ENCODE results near the gene LEMD1. TPM values are rescaled to one million over a fixed set of nuclear protein-coding genes. Genes with fewer than 3 reads are reported as not detected.
A peak's percentile ranks its signal among the peaks of the same experiment; 100 is the strongest.

LEMD1 gene
- total RNA-seq, 1 experiment from 2014 or later = 26.3 TPM

DNA sequence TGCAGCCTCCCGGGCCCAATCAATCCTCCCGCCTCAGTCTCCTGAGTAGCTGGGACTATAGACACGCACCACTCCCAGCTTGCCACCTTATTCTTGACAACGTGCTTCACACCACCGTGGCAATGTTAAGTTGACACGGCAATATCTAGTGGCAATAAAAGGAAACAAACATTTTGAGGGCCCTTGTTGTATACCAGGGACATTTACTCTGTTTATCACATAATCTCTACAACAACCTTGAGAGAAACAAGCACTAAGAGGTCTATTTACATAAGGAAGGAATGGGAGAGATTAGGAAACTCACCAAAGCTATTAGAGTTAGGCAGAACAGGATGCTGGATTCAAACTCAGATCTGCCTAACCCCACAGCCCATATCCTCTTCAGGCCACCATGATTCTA, 68.2 kb downstream of the LEMD1 start (continued):
- TF ChIP-seq, protein P1, sequence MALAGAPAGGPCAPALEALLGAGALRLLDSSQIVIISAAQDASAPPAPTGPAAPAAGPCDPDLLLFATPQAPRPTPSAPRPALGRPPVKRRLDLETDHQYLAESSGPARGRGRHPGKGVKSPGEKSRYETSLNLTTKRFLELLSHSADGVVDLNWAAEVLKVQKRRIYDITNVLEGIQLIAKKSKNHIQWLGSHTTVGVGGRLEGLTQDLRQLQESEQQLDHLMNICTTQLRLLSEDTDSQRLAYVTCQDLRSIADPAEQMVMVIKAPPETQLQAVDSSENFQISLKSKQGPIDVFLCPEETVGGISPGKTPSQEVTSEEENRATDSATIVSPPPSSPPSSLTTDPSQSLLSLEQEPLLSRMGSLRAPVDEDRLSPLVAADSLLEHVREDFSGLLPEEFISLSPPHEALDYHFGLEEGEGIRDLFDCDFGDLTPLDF (CRISPR knock-in tag; IDR thresholded peaks at IDR 0.05) = no peak

GRCh38 chr1:205353191-205353590, 68.7 kb downstream of the LEMD1 start:
- Mint-ChIP-seq H3K9me3 (no peaks in the 10 kb centered on the region), H3K27ac (no peak overlapping the region), H3K4me3 (no peak overlapping the region), H3K36me3 (no peaks in the 10 kb centered on the region), H3K27me3 (ENCODE audit: low read depth) (no peaks in the 10 kb centered on the region; the same call in none of the 2 replicates), H3K4me1 (peaks cover 85% of the 10 kb centered on the region)
- CTCF ChIA-PET = interaction anchor here (0.9 to 8.4 kb wide), 29 partner anchors 8 to 292 kb away, joined by 3 to 122 read pairs (median 11); partner anchors contain the start of gene BLACAT1
- TF ChIP-seq HMGA2 (CRISPR knock-in tag; IDR thresholded peaks at IDR 0.05) = no peak
- TF ChIP-seq ETV6 (CRISPR knock-in tag; IDR thresholded peaks at IDR 0.05) = no peak
- TF ChIP-seq, protein P2, sequence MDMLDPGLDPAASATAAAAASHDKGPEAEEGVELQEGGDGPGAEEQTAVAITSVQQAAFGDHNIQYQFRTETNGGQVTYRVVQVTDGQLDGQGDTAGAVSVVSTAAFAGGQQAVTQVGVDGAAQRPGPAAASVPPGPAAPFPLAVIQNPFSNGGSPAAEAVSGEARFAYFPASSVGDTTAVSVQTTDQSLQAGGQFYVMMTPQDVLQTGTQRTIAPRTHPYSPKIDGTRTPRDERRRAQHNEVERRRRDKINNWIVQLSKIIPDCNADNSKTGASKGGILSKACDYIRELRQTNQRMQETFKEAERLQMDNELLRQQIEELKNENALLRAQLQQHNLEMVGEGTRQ (CRISPR knock-in tag; IDR thresholded peaks at IDR 0.05) = no peak
- TF ChIP-seq ZNF425 (CRISPR knock-in tag; conservative IDR thresholded peaks at IDR 0.05) = no peak
- TF ChIP-seq NR1H2 (CRISPR knock-in tag; IDR thresholded peaks at IDR 0.05) = no peak
- TF ChIP-seq OVOL2 (CRISPR knock-in tag; IDR thresholded peaks at IDR 0.05; ENCODE audit: borderline replicate concordance) = no peak
- no peak for TF ChIP-seq TEAD1 (CRISPR knock-in tag; IDR thresholded peaks at IDR 0.05)
- no peak for TF ChIP-seq MLX (CRISPR knock-in tag; IDR thresholded peaks at IDR 0.05)
- no peak for TF ChIP-seq NFYB (CRISPR knock-in tag; conservative IDR thresholded peaks at IDR 0.05; ENCODE audit: low read depth)
- TF ChIP-seq, protein P3, sequence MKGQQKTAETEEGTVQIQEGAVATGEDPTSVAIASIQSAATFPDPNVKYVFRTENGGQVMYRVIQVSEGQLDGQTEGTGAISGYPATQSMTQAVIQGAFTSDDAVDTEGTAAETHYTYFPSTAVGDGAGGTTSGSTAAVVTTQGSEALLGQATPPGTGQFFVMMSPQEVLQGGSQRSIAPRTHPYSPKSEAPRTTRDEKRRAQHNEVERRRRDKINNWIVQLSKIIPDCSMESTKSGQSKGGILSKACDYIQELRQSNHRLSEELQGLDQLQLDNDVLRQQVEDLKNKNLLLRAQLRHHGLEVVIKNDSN (CRISPR knock-in tag; IDR thresholded peaks at IDR 0.05) = no peak
- TF ChIP-seq E2F5 (CRISPR knock-in tag; IDR thresholded peaks at IDR 0.05) = no peak
- TF ChIP-seq SP1 (CRISPR knock-in tag; conservative IDR thresholded peaks at IDR 0.05) = no peak
- POLR2A ChIA-PET = interaction anchor here (0.9 kb wide), 1 partner anchor 20 kb away, joined by 4 read pairs; no protein-coding TSS in a partner anchor
- no peak for DNase-seq (ENCODE audit: low spot score)
- ATAC-seq = no peak

DNA sequence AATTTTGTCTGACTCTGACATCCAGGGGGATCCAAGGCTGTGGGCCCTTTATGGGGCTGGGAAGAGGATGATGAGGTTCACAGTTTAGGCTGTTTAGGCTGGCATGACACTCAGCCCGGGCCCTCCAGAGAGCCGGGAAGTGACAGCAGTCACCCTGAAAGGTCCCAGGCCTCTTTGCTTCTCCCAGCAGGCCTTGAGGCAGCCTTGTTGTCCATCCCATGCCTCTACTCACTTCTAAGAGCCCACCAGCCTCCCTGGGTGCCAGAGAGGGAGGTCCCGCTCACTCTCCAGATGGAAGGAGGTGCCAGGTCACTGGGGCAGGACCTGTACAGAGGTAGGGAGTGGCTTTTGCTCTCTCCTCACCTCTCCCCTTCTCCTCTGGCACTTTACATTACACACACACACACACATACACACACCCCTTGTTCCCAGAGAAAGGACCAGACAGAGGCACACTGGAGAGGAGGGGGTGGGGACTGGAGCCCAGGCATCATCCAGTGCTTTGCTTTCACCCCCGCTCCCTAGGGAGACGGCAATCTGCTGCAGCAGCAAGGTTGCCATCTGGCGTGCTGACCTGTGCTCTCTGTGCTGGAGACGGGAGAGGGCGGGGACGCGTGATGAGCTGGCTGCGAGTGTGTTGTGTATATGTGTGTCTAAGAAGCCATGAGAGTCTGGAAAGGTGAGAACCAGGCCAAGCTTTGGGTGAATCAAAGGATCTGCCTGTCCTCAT, 69.7 kb downstream of the LEMD1 start:
- peaks cover 2% of the 10 kb centered on the region for H3K27me3 Mint-ChIP-seq (ENCODE audit: low read depth)
- ChIA-PET CTCF (interaction anchor here (0.5 to 8.4 kb wide), 12 partner anchors 13 to 172 kb away, joined by 3 to 122 read pairs (median 26); no protein-coding TSS in a partner anchor), POLR2A (interaction anchor here (0.9 kb wide), 1 partner anchor 21 kb away, joined by 4 read pairs; no protein-coding TSS in a partner anchor)
- TF ChIP-seq, protein P4, sequence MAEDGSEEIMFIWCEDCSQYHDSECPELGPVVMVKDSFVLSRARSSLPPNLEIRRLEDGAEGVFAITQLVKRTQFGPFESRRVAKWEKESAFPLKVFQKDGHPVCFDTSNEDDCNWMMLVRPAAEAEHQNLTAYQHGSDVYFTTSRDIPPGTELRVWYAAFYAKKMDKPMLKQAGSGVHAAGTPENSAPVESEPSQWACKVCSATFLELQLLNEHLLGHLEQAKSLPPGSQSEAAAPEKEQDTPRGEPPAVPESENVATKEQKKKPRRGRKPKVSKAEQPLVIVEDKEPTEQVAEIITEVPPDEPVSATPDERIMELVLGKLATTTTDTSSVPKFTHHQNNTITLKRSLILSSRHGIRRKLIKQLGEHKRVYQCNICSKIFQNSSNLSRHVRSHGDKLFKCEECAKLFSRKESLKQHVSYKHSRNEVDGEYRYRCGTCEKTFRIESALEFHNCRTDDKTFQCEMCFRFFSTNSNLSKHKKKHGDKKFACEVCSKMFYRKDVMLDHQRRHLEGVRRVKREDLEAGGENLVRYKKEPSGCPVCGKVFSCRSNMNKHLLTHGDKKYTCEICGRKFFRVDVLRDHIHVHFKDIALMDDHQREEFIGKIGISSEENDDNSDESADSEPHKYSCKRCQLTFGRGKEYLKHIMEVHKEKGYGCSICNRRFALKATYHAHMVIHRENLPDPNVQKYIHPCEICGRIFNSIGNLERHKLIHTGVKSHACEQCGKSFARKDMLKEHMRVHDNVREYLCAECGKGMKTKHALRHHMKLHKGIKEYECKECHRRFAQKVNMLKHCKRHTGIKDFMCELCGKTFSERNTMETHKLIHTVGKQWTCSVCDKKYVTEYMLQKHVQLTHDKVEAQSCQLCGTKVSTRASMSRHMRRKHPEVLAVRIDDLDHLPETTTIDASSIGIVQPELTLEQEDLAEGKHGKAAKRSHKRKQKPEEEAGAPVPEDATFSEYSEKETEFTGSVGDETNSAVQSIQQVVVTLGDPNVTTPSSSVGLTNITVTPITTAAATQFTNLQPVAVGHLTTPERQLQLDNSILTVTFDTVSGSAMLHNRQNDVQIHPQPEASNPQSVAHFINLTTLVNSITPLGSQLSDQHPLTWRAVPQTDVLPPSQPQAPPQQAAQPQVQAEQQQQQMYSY (CRISPR knock-in tag; IDR thresholded peaks at IDR 0.05) = peak; percentile 75
- 0 out of 2 replicates have a peak, but pooled peaks have one; percentile 19 for TF ChIP-seq ZNF423 (CRISPR knock-in tag; IDR thresholded peaks at IDR 0.05)
- no peak for TF ChIP-seq ATF2 (CRISPR knock-in tag; IDR thresholded peaks at IDR 0.05; ENCODE audit: borderline replicate concordance, low read depth)
- TF ChIP-seq ATF3 (CRISPR knock-in tag; conservative IDR thresholded peaks at IDR 0.05) = no peak
- no peak for TF ChIP-seq GRHL2 (CRISPR knock-in tag; IDR thresholded peaks at IDR 0.05; ENCODE audit: insufficient replicate concordance, severe bottlenecking)
- peaks cover 82% of the 10 kb centered on the region for H3K4me1 Mint-ChIP-seq
- H3K27ac Mint-ChIP-seq = no peak overlapping the region
- DNase-seq (ENCODE audit: low spot score) (peak; percentile 36), ATAC-seq (peak; percentile 27)
- H3K36me3 Mint-ChIP-seq = no peaks in the 10 kb centered on the region
- no peaks in the 10 kb centered on the region for H3K9me3 Mint-ChIP-seq
- H3K4me3 Mint-ChIP-seq = no peak overlapping the region
